ENCODE measurements around the gene ARHGEF28. TPM values are rescaled to one million over a fixed set of nuclear protein-coding genes. Genes with fewer than 3 reads are reported as not detected.

Gene ARHGEF28
- polyA plus RNA-seq, 1 donor from 2014 or later, result not detected

DNA sequence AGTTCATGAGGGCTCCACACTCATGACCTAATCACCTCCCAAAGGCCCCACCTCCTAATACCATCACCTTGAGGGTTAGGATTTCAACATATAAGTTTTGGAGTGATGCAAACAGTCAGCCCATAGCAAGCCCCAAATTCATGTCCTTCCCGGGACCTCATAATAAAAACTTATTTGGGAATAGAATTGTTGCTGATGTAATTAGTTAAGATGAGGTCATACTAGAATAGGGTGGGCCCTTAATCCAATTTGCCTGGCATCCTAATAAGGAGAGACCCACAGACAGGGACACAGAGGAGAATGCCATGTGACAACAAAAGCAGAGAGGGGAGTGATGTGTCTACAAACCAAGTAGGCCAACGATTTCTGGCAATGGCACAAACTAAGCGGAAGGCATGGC lies 347.1 kb downstream of the ARHGEF28 start:
- Histone ChIP-seq H3K79me2 (replicated peaks; ENCODE audit: insufficient read depth, low read length) (no peaks in the 10 kb centered on the region), H3K27ac (ENCODE audit: low read length) (no peak overlapping the region), H3K27me3 (ENCODE audit: insufficient read depth, low read depth, low read length) (no peaks in the 10 kb centered on the region), H4K20me1 (ENCODE audit: insufficient read depth) (no peaks in the 10 kb centered on the region), H2AFZ (ENCODE audit: low read depth, low read length) (no peak overlapping the region), H3F3A (ENCODE audit: insufficient read depth, low read length, poor library complexity, severe bottlenecking) (no peaks in the 10 kb centered on the region), H3K4me3 (ENCODE audit: low read length) (no peak overlapping the region), H3K9ac (ENCODE audit: low read length) (no peak overlapping the region), H3K36me3 (ENCODE audit: insufficient read depth, low read length) (no peaks in the 10 kb centered on the region), H3K4me2 (ENCODE audit: low read length) (no peak overlapping the region), H3K9me3 (ENCODE audit: low read length) (no peaks in the 10 kb centered on the region), H3K9me2 (ENCODE audit: insufficient read depth, low read length) (no peaks in the 10 kb centered on the region)
- no peak for TF ChIP-seq RAD21 (conservative IDR thresholded peaks at IDR 0.05)
- TF ChIP-seq TAF1 (IDR thresholded peaks at IDR 0.05; ENCODE audit: low read depth), result no peak
- TF ChIP-seq, protein P1, sequence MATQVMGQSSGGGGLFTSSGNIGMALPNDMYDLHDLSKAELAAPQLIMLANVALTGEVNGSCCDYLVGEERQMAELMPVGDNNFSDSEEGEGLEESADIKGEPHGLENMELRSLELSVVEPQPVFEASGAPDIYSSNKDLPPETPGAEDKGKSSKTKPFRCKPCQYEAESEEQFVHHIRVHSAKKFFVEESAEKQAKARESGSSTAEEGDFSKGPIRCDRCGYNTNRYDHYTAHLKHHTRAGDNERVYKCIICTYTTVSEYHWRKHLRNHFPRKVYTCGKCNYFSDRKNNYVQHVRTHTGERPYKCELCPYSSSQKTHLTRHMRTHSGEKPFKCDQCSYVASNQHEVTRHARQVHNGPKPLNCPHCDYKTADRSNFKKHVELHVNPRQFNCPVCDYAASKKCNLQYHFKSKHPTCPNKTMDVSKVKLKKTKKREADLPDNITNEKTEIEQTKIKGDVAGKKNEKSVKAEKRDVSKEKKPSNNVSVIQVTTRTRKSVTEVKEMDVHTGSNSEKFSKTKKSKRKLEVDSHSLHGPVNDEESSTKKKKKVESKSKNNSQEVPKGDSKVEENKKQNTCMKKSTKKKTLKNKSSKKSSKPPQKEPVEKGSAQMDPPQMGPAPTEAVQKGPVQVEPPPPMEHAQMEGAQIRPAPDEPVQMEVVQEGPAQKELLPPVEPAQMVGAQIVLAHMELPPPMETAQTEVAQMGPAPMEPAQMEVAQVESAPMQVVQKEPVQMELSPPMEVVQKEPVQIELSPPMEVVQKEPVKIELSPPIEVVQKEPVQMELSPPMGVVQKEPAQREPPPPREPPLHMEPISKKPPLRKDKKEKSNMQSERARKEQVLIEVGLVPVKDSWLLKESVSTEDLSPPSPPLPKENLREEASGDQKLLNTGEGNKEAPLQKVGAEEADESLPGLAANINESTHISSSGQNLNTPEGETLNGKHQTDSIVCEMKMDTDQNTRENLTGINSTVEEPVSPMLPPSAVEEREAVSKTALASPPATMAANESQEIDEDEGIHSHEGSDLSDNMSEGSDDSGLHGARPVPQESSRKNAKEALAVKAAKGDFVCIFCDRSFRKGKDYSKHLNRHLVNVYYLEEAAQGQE (IDR thresholded peaks at IDR 0.05; ENCODE audit: borderline replicate concordance), result no peak
- no peak for TF ChIP-seq EZH2 (IDR thresholded peaks at IDR 0.05; ENCODE audit: borderline replicate concordance, insufficient read depth, low read length, poor library complexity, severe bottlenecking)
- TF ChIP-seq SMC3 (conservative IDR thresholded peaks at IDR 0.05; ENCODE audit: poor library complexity), result no peak
- TF ChIP-seq POLR2AphosphoS5 (IDR thresholded peaks at IDR 0.05), result no peak
- no peak for TF ChIP-seq EP300 (conservative IDR thresholded peaks at IDR 0.05; ENCODE audit: poor library complexity, severe bottlenecking)
- TF ChIP-seq, protein P2, sequence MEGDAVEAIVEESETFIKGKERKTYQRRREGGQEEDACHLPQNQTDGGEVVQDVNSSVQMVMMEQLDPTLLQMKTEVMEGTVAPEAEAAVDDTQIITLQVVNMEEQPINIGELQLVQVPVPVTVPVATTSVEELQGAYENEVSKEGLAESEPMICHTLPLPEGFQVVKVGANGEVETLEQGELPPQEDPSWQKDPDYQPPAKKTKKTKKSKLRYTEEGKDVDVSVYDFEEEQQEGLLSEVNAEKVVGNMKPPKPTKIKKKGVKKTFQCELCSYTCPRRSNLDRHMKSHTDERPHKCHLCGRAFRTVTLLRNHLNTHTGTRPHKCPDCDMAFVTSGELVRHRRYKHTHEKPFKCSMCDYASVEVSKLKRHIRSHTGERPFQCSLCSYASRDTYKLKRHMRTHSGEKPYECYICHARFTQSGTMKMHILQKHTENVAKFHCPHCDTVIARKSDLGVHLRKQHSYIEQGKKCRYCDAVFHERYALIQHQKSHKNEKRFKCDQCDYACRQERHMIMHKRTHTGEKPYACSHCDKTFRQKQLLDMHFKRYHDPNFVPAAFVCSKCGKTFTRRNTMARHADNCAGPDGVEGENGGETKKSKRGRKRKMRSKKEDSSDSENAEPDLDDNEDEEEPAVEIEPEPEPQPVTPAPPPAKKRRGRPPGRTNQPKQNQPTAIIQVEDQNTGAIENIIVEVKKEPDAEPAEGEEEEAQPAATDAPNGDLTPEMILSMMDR (IDR thresholded peaks at IDR 0.05; ENCODE audit: poor library complexity, severe bottlenecking), result no peak
- TF ChIP-seq MXI1 (conservative IDR thresholded peaks at IDR 0.05; ENCODE audit: poor library complexity, severe bottlenecking), result no peak

DNA sequence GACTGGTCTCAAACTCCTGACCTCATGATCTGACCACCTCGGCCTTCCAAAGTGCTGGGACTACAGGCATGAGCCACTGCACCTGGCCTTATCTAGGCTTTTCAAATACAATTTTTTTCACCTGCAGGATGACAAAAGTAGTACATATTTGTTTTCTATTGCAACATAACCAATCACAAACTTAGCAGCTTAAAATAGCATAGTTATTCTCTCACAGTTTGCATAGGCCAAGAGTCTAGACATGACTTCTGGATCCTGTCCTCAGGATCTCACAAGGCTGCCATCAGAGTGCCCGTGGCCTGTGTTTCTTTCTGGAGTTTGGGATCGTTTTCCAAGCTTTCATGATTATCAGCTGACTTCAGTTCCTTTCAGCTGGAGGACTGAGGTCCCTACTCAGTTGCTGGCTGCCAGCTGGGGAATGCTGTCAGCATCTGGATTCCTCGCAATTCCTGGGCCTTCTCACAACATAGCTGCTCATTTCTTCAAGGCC lies 348.9 kb downstream of the ARHGEF28 start:
- TF ChIP-seq MXI1 (conservative IDR thresholded peaks at IDR 0.05; ENCODE audit: poor library complexity, severe bottlenecking) (no peak), EP300 (conservative IDR thresholded peaks at IDR 0.05; ENCODE audit: poor library complexity, severe bottlenecking) (no peak), SMC3 (conservative IDR thresholded peaks at IDR 0.05; ENCODE audit: poor library complexity) (no peak), POLR2AphosphoS5 (IDR thresholded peaks at IDR 0.05) (no peak), EZH2 (IDR thresholded peaks at IDR 0.05; ENCODE audit: borderline replicate concordance, insufficient read depth, low read length, poor library complexity, severe bottlenecking) (no peak), RAD21 (conservative IDR thresholded peaks at IDR 0.05) (no peak)
- TF ChIP-seq, protein P1 (IDR thresholded peaks at IDR 0.05; ENCODE audit: borderline replicate concordance), result no peak
- TF ChIP-seq, protein P2 (IDR thresholded peaks at IDR 0.05; ENCODE audit: poor library complexity, severe bottlenecking), result no peak
- no peak overlapping the region for H3K27ac ChIP-seq (ENCODE audit: low read length)
- no peaks in the 10 kb centered on the region for H3K9me2 ChIP-seq (ENCODE audit: insufficient read depth, low read length)
- no peaks in the 10 kb centered on the region for H3K36me3 ChIP-seq (ENCODE audit: insufficient read depth, low read length)
- no peaks in the 10 kb centered on the region for H3K27me3 ChIP-seq (ENCODE audit: insufficient read depth, low read depth, low read length)
- H2AFZ ChIP-seq (ENCODE audit: low read depth, low read length), result no peak overlapping the region
- H3K4me2 ChIP-seq (ENCODE audit: low read length), result no peak overlapping the region
- no peaks in the 10 kb centered on the region for H3F3A ChIP-seq (ENCODE audit: insufficient read depth, low read length, poor library complexity, severe bottlenecking)
- no peaks in the 10 kb centered on the region for H3K79me2 ChIP-seq (replicated peaks; ENCODE audit: insufficient read depth, low read length)
- H3K9ac ChIP-seq (ENCODE audit: low read length), result no peak overlapping the region
- no peak overlapping the region for H3K4me3 ChIP-seq (ENCODE audit: low read length)
- H3K9me3 ChIP-seq (ENCODE audit: low read length), result no peaks in the 10 kb centered on the region
- no peaks in the 10 kb centered on the region for H4K20me1 ChIP-seq (ENCODE audit: insufficient read depth)

Measured in neural cell (in vitro differentiated cells).